D341Med (cell line): Measurements from ENCODE around the gene TEDC1.

Source experiments
- DNase-seq: peaks from one replicate; pipeline ENCODE4 v3.0.0; 2012; ENCODE audit warnings: low spot score

TEDC1 gene

GRCh38 chr14:105525861-105526775 lies 35.1 kb downstream of the TEDC1 start, which contains the start of gene TMEM121:
TSS of gene TMEM121 (plus strand) at chr14:105526583. CDS start at chr14:105528835, 2,252 bp downstream.
- peak; percentile 86 for DNase-seq

- no peak for DNase-seq
These were observed 35.8 kb downstream of the TEDC1 start for GRCh38 chr14:105526776-105527380.

- peak; percentile 29 for DNase-seq
These were observed 36.4 kb downstream of the TEDC1 start for GRCh38 chr14:105527381-105527825.

- peak; percentile 97 for DNase-seq
These were observed 37.0 kb downstream of the TEDC1 start for GRCh38 chr14:105527826-105528585.

GRCh38 chr14:105528586-105529318 lies 37.7 kb downstream of the TEDC1 start:
- DNase-seq, result peak; percentile 36

GRCh38 chr14:105529319-105529568 lies 38.2 kb downstream of the TEDC1 start:
- DNase-seq, result no peak

GRCh38 chr14:105529569-105530284 lies 38.7 kb downstream of the TEDC1 start:
- peak; percentile 41 for DNase-seq

- DNase-seq, result no peak
These were observed 39.4 kb downstream of the TEDC1 start for GRCh38 chr14:105530285-105531087.

GRCh38 chr14:105531088-105531893 lies 40.2 kb downstream of the TEDC1 start:
- peak; percentile 26 for DNase-seq

GRCh38 chr14:105531894-105532623 lies 41.0 kb downstream of the TEDC1 start:
- DNase-seq, result no peak

GRCh38 chr14:105532735-105533141 lies 41.7 kb downstream of the TEDC1 start:
- DNase-seq, result peak; percentile 74

GRCh38 chr14:105533391-105533790 lies 42.3 kb downstream of the TEDC1 start:
- DNase-seq, result no peak

- DNase-seq, result peak; percentile 30
These were observed 42.9 kb downstream of the TEDC1 start for GRCh38 chr14:105533811-105534498.

- no peak for DNase-seq
These were observed 43.5 kb downstream of the TEDC1 start for GRCh38 chr14:105534586-105534985.

- DNase-seq, result no peak
These were observed 45.0 kb downstream of the TEDC1 start for GRCh38 chr14:105536051-105536450.

- DNase-seq, result peak; percentile 31
These were observed 45.9 kb downstream of the TEDC1 start for GRCh38 chr14:105536691-105537579.
